GM19467 (cell line): ENCODE measurements around the gene CLDN14.

Source experiments
- ATAC-seq: cut with Tn5 transposase; IDR thresholded peaks from one replicate; pipeline ENCODE4 v1.9.1; 2021; ENCODE audit warnings: mild to moderate bottlenecking, moderate library complexity; ENCODE audit not compliant: unreplicated experiment

CLDN14 gene

GRCh38 chr21:36436829-36437744, 42.8 kb downstream of the CLDN14 start:
- ATAC-seq, result no peak

- ATAC-seq, result no peak
Measured at GRCh38 chr21:36434144-36434543, 45.8 kb downstream of the CLDN14 start.

- ATAC-seq, result no peak
Measured at GRCh38 chr21:36433059-36433709, 46.7 kb downstream of the CLDN14 start.

- no peak for ATAC-seq
Measured at GRCh38 chr21:36431252-36431651, 48.7 kb downstream of the CLDN14 start.

DNA sequence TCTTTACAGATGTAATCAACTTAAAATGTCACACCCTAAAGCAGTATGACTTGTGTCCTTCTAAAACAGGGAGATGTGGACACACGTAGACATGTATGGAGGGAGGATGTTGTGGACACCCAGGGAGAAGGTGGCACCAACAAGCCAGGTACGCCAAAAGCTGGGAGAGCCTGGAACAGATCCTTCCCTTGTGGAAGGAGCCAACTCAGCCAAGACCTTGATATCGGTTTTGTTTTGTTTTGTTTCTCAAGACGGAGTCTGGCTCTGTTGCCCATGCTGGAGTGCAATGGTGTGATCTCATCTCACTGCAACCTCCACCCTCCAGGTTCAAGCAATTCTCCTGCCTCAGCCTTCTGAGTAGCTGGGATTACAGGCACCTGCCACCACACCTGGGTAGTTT, 49.1 kb downstream of the CLDN14 start:
- no peak for ATAC-seq

DNA sequence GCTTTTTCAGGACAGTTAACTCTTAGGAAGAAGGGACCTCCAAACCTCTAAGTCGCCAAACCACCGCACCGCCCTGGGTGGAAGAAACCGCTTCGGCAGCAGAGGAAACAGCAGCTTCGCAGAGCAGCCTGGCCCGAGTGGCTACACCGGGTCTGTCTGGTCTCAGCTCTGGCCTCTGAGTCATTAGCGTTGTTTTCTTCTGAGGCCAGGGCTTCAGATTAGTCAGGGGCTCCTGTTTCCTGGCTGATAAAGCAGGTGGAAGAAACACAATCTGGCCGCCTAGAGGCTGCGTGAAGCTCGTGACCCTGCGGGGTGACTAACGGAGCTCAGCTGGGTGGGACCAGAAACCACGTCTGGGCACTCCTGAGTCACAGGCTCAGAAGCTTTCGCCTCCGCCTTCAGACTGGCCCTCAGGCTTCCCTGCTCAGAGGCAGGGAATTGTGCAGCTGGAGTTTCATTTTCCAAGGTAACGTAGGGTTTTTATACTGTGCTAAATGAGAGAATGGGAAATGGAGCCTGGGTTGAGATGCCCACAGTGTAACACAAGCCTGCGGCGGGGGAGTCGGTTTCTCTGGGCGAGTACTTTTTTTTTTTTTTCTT, 49.9 kb downstream of the CLDN14 start:
- peak; percentile 57 for ATAC-seq

GRCh38 chr21:36428761-36429432, 51.0 kb downstream of the CLDN14 start:
- ATAC-seq, result no peak

DNA sequence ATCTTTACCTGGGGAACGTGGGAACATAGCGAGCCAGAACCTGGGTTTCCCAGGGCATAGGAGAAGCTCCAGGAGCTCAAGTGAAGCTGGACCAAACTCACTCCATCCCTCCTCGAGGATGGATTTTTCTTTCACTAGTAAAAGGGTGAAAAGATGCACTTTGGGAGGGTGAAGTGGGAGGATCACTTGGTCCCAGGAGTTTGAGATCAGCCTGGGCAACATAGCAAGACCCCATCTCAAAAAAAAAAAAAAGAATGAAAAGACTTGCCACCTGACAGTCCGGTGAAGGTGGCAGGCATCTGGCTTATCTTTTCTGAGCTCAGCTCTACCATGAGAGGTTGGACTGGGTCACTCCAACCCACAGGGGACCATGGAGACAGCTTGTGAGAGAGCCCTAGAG, 52.4 kb downstream of the CLDN14 start:
- ATAC-seq, result no peak

DNA sequence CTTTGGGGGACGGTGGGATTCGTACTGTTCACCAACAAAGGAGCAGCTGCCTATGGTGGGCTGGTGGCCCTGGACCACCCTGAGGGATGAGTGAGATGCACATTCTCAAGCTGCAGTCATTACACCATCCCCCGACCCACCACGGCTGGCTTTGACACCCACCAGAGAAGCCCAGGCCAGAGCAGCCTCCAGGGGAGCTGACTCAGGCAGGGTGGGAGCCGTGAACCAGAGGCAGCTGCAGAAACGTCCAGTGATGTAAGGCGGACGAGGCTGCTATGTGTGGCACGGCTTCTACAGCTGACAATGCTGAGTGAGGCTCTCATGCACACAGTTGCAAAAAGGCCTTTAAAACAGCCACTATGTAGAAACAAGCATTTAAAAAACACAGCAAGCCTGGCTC, 54.6 kb downstream of the CLDN14 start:
- ATAC-seq, result no peak

DNA sequence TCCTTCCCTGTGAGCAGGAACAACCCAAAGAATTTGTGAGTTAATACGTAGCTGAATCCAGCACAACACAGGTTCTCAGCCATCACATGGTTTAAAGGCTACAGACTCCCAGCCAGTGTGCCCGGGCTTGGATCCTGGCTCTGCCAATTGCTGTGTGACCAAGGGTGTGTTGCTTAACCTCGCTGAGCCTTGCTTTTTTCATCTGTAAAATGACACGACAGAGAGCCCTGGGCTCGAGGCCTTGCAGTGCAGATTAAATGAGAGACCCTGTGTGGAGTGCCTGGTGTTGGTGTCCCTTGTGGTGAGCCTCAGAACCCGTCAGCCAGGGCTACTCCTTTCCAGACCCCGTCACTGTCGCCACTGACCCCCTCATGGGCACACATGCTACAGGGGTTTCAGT, 55.3 kb downstream of the CLDN14 start:
- no peak for ATAC-seq

GRCh38 chr21:36423771-36424433, 56.0 kb downstream of the CLDN14 start:
- no peak for ATAC-seq

DNA sequence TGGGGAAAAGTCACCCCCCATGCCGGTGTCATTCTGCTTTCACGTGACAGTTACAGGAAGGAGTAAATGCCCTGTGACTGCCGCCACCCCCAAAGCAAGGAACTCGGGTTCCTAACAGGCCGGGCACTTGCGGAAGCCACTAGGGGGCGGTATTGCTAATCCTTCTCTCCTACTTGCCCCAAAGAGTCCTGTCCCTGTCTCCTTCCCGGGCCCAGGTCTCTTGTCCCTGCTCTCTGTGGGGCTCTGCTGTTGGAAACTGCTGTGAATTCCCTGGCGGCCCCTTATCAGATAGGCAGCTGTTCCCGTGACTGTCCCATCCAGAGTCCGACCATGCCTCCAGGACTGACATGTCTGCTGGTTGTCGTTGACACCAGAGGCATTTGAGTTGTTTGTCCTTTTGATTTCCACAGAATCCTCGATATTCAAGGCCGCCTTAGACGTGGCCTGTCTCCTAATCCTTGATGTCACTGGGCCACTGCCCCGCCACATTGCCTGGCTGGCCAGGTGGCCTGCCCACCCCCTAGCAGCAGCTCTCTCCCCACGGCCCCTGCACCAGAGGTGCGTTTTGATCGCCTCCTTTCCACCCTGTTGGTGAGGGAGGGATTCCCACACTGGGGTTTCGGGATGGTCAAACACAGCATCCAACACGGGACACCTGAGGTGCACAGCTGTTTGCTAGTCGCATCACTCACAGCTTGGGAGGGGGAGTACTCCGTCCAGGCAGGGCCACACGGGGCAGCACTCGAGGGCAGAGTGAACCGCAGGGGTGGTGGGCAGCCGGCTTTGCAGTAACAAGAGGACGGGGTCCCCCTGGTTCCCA, 57.4 kb downstream of the CLDN14 start:
- ATAC-seq, result no peak

GRCh38 chr21:36420571-36421339, 59.2 kb downstream of the CLDN14 start:
- no peak for ATAC-seq

DNA sequence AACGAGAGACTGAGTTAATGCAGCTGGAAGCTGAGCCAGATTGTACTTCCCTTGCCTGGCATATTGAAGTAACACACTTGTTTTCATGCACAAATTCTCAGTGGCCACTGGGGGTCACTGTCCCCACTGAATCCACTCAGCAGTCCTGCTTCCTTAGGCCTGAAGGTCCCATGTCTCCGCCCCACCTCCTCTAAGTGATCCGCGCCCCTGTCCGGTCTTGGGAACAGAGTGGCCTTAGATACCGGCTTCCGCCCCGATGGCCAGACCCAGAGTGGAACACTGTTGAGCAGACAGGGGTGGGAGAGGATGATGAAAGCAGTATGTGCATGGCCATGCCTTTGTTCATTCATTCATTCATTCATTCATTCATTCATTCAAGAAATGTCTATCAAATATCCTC, 59.9 kb downstream of the CLDN14 start:
- no peak for ATAC-seq

DNA sequence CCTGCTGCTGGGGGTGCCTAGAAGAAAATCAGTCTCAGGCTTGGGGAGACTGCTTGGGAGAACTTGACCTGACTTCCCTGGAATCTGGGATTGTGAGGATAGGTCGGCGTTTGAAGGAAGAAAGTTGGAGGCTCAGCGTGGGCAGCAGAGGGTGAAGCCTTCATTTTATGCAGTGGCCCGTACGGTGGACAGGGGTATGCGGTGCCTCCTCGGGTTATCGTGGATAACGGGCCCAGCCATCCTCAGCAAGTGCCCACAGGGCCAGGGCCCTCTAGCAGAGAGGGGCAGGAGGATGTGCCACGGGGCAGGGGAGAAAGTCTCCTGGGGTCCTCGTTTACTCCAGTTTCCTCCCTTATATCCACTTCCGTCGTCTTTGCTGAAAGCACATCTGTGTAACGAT, 60.7 kb downstream of the CLDN14 start:
- no peak for ATAC-seq

DNA sequence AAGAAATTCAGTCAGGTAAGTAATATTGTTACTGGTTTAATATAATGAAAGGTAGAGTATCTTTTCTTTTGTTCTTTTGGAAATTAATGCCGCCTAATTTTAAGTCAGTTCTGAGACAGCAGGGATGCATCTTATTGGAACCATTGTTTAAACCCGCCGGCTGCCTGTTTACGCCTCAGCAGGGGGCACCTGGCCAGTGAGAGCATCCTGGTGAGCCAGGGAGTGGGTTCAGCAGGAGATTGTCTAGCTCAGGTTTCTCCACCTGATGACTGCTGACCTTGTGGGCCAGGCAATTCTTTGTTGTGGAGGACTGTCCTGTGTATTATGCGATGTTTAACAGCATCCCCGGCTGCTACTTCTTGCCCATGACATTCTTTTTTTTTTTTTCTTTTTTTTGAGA, 64.5 kb downstream of the CLDN14 start:
- no peak for ATAC-seq

DNA sequence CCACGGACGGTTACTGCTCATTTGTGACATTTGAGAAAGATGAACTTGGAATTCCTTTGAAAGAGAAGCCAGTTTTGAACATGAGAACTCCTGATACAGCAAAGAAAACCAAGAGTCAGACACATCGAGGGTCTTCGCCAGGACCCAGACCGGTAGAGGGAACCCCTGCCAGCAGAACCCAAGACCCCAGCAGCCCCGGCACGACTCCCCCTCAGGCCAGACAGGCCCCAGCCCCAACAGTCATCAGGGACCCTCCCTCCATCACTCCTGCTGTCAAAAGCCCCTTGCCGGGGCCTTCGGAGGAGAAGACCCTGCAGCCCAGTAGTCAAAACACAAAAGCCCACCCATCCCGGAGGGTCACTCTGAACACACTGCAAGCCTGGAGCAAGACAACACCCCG, 67.0 kb downstream of the CLDN14 start:
- no peak for ATAC-seq

DNA sequence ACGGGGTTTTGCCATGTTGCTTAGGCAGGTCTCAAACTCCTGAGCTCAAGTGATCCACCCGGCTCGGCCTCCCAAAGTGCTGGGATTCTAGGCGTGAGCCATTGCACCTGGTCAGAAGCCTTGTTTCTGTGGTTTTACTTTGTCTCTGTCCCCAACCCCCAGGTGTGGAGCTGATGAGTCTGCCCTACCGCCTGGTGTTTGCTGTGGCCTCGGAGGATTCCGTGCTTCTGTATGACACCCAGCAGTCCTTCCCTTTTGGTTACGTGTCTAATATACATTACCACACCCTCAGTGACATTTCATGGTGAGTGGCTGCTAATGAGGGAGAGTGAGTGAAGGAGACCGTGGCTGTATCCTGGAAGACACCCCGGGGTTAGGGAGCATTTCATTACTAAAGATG, 68.6 kb downstream of the CLDN14 start:
- ATAC-seq, result no peak
